ENCODE data around the gene KMT2C.
"Not testable (repeated sequence)": the region's sequence is repeated elsewhere in the genome, so short reads cannot be mapped to it uniquely, and the experiment has no call there.

KMT2C gene

GRCh38 chr7:152243464-152243863, 192.3 kb downstream of the KMT2C start:
- H3K4me1 ChIP-seq (ENCODE audit: insufficient read depth, low read length, severe bottlenecking); H3K9me3 ChIP-seq (ENCODE audit: low read length); H3K4me3 ChIP-seq (ENCODE audit: low read depth, low read length, poor library complexity, severe bottlenecking); H3K9ac ChIP-seq (ENCODE audit: low read length); H3K27ac ChIP-seq (ENCODE audit: low read depth, low read length, poor library complexity, severe bottlenecking); H3K4me2 ChIP-seq (ENCODE audit: low read length); H3F3A ChIP-seq (ENCODE audit: insufficient read depth, low read length); H2AFZ ChIP-seq (ENCODE audit: low read length); H3K27me3 ChIP-seq (ENCODE audit: insufficient read depth, low read length); H3K79me2 ChIP-seq (ENCODE audit: insufficient read depth, low read length); H4K20me1 ChIP-seq (ENCODE audit: insufficient read depth, low read length); H3K9me2 ChIP-seq (ENCODE audit: low read depth, low read length): not testable (repeated sequence)
- peaks cover 22% of the 10 kb centered on the region for H3K36me3 ChIP-seq (ENCODE audit: insufficient read depth, low read length)

- not testable (repeated sequence) for H2AFZ ChIP-seq (ENCODE audit: low read length); H3F3A ChIP-seq (ENCODE audit: insufficient read depth, low read length); H3K79me2 ChIP-seq (ENCODE audit: insufficient read depth, low read length); H3K4me1 ChIP-seq (ENCODE audit: insufficient read depth, low read length, severe bottlenecking); H3K27me3 ChIP-seq (ENCODE audit: insufficient read depth, low read length); H3K9me2 ChIP-seq (ENCODE audit: low read depth, low read length); H3K27ac ChIP-seq (ENCODE audit: low read depth, low read length, poor library complexity, severe bottlenecking); H3K4me3 ChIP-seq (ENCODE audit: low read depth, low read length, poor library complexity, severe bottlenecking); H4K20me1 ChIP-seq (ENCODE audit: insufficient read depth, low read length); H3K9me3 ChIP-seq (ENCODE audit: low read length); H3K9ac ChIP-seq (ENCODE audit: low read length); H3K4me2 ChIP-seq (ENCODE audit: low read length)
- peaks cover 18% of the 10 kb centered on the region for H3K36me3 ChIP-seq (ENCODE audit: insufficient read depth, low read length)
Measured at GRCh38 chr7:152241301-152241700, 194.5 kb downstream of the KMT2C start.

- H3K9ac ChIP-seq (ENCODE audit: low read length); H4K20me1 ChIP-seq (ENCODE audit: insufficient read depth, low read length); H3K27me3 ChIP-seq (ENCODE audit: insufficient read depth, low read length); H3K9me3 ChIP-seq (ENCODE audit: low read length); H3K79me2 ChIP-seq (ENCODE audit: insufficient read depth, low read length); H3K4me3 ChIP-seq (ENCODE audit: low read depth, low read length, poor library complexity, severe bottlenecking); H2AFZ ChIP-seq (ENCODE audit: low read length); H3K9me2 ChIP-seq (ENCODE audit: low read depth, low read length); H3K27ac ChIP-seq (ENCODE audit: low read depth, low read length, poor library complexity, severe bottlenecking); H3K4me2 ChIP-seq (ENCODE audit: low read length); H3K4me1 ChIP-seq (ENCODE audit: insufficient read depth, low read length, severe bottlenecking); H3F3A ChIP-seq (ENCODE audit: insufficient read depth, low read length): not testable (repeated sequence)
- peaks cover 45% of the 10 kb centered on the region for H3K36me3 ChIP-seq (ENCODE audit: insufficient read depth, low read length)
Measured at GRCh38 chr7:152236306-152236705, 199.5 kb downstream of the KMT2C start.

- not testable (repeated sequence) for H3K79me2 ChIP-seq (ENCODE audit: insufficient read depth, low read length); H3K27ac ChIP-seq (ENCODE audit: low read depth, low read length, poor library complexity, severe bottlenecking); H3K9me2 ChIP-seq (ENCODE audit: low read depth, low read length); H3K4me3 ChIP-seq (ENCODE audit: low read depth, low read length, poor library complexity, severe bottlenecking); H3K27me3 ChIP-seq (ENCODE audit: insufficient read depth, low read length); H3K4me2 ChIP-seq (ENCODE audit: low read length); H3F3A ChIP-seq (ENCODE audit: insufficient read depth, low read length); H3K9me3 ChIP-seq (ENCODE audit: low read length); H3K9ac ChIP-seq (ENCODE audit: low read length); H4K20me1 ChIP-seq (ENCODE audit: insufficient read depth, low read length); H3K4me1 ChIP-seq (ENCODE audit: insufficient read depth, low read length, severe bottlenecking); H2AFZ ChIP-seq (ENCODE audit: low read length)
- H3K36me3 ChIP-seq (ENCODE audit: insufficient read depth, low read length) = peaks cover 60% of the 10 kb centered on the region
Measured at GRCh38 chr7:152234421-152234820, 201.4 kb downstream of the KMT2C start.

GRCh38 chr7:152231089-152231488, 204.7 kb downstream of the KMT2C start:
- Histone ChIP-seq H3K4me3 (ENCODE audit: low read depth, low read length, poor library complexity, severe bottlenecking) (no peak overlapping the region), H3K9me2 (ENCODE audit: low read depth, low read length) (no peaks in the 10 kb centered on the region), H3K27ac (ENCODE audit: low read depth, low read length, poor library complexity, severe bottlenecking) (no peak overlapping the region)

GRCh38 chr7:152219556-152219955, 216.2 kb downstream of the KMT2C start:
- peaks cover 75% of the 10 kb centered on the region for H3K36me3 ChIP-seq (ENCODE audit: insufficient read depth, low read length)
- not testable (repeated sequence) for H3K27me3 ChIP-seq (ENCODE audit: insufficient read depth, low read length); H2AFZ ChIP-seq (ENCODE audit: low read length); H3K27ac ChIP-seq (ENCODE audit: low read depth, low read length, poor library complexity, severe bottlenecking); H4K20me1 ChIP-seq (ENCODE audit: insufficient read depth, low read length); H3K9me2 ChIP-seq (ENCODE audit: low read depth, low read length); H3K9ac ChIP-seq (ENCODE audit: low read length); H3K4me3 ChIP-seq (ENCODE audit: low read depth, low read length, poor library complexity, severe bottlenecking); H3K4me1 ChIP-seq (ENCODE audit: insufficient read depth, low read length, severe bottlenecking); H3K79me2 ChIP-seq (ENCODE audit: insufficient read depth, low read length); H3K4me2 ChIP-seq (ENCODE audit: low read length); H3F3A ChIP-seq (ENCODE audit: insufficient read depth, low read length); H3K9me3 ChIP-seq (ENCODE audit: low read length)

More at GRCh38 chr7:152231089-152231488, 204.7 kb downstream of the KMT2C start:
- Histone ChIP-seq H3K9ac (ENCODE audit: low read length) (no peak overlapping the region), H3K4me1 (ENCODE audit: insufficient read depth, low read length, severe bottlenecking) (no peaks in the 10 kb centered on the region), H2AFZ (ENCODE audit: low read length) (no peak overlapping the region), H3K27me3 (ENCODE audit: insufficient read depth, low read length) (no peaks in the 10 kb centered on the region), H3F3A (ENCODE audit: insufficient read depth, low read length) (no peaks in the 10 kb centered on the region), H3K79me2 (ENCODE audit: insufficient read depth, low read length) (no peaks in the 10 kb centered on the region), H3K4me2 (ENCODE audit: low read length) (no peak overlapping the region), H3K36me3 (ENCODE audit: insufficient read depth, low read length) (peaks cover 78% of the 10 kb centered on the region), H3K9me3 (ENCODE audit: low read length) (no peaks in the 10 kb centered on the region), H4K20me1 (ENCODE audit: insufficient read depth, low read length) (no peaks in the 10 kb centered on the region)
- no peak for TF ChIP-seq EZH2 (IDR thresholded peaks at IDR 0.05; ENCODE audit: borderline replicate concordance, low read length)
- no peak for TF ChIP-seq CTCF (IDR thresholded peaks at IDR 0.05; ENCODE audit: low read length)

GRCh38 chr7:152208766-152209165, 227.0 kb downstream of the KMT2C start:
- H3K9me3 ChIP-seq (ENCODE audit: low read length); H3K27me3 ChIP-seq (ENCODE audit: insufficient read depth, low read length); H3K27ac ChIP-seq (ENCODE audit: low read depth, low read length, poor library complexity, severe bottlenecking); H4K20me1 ChIP-seq (ENCODE audit: insufficient read depth, low read length); H3K79me2 ChIP-seq (ENCODE audit: insufficient read depth, low read length); H3K4me1 ChIP-seq (ENCODE audit: insufficient read depth, low read length, severe bottlenecking); H2AFZ ChIP-seq (ENCODE audit: low read length); H3K4me3 ChIP-seq (ENCODE audit: low read depth, low read length, poor library complexity, severe bottlenecking); H3K4me2 ChIP-seq (ENCODE audit: low read length); H3F3A ChIP-seq (ENCODE audit: insufficient read depth, low read length); H3K9ac ChIP-seq (ENCODE audit: low read length); H3K9me2 ChIP-seq (ENCODE audit: low read depth, low read length): not testable (repeated sequence)
- peaks cover 46% of the 10 kb centered on the region for H3K36me3 ChIP-seq (ENCODE audit: insufficient read depth, low read length)
